Fibroblast of skin of right quadriceps (primary cell): Measurements from ENCODE around the gene ROS1.
A peak's percentile ranks its signal among the peaks of the same experiment; 100 is the strongest.
"Not testable (repeated sequence)": the region's sequence is repeated elsewhere in the genome, so short reads cannot be mapped to it uniquely, and the experiment has no call there.

Source experiments
- DNase-seq: peaks from one replicate; pipeline ENCODE4 v3.0.0-alpha.2; 2013

ROS1 gene

DNA sequence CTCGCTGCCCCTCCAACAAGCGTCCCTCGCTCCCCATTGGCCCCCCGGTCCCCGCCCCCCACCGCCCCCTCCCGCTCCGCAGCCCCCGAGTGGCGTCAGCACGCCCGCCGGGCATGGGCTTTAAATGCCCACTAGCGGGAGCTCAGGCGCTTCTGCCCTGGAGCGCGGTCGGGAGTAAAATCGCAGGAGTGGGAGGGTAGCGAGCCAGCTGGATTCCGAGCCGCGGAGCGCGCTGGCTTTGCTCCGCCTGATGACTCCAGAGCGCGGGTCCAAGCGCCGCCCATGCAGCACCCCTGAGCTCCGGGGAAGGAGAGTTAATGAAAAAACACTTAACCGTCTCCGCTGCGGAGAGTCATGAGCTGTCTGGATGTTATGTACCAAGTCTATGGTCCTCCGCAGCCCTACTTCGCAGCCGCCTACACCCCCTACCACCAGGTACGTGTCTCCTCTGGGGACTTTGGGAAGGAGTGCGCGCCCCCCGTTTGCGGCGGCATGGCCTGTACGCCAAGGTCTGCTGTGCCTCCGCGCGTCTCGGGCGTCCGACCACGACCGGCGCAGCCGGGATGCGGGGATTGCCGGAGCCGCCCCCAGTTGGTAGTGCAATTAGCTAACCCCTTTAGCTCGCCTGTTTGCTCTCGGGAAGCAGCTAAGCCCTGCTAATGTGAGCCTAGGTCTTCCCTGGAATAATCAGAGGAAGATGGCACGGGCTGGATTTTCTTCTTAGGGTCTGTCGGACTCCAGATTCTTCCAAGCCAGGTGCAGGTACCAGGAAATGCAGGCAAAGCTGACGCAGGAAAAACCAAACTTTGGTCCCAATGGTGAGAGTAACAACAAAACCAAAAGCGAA, 160.1 kb downstream of the ROS1 start, which contains the start of gene VGLL2:
Gene VGLL2 (plus strand): TSS at position 149 of the 847 bp plus-strand sequence. CDS start 206 bp downstream, at position 355.
- DNase-seq = peak; percentile 28

DNA sequence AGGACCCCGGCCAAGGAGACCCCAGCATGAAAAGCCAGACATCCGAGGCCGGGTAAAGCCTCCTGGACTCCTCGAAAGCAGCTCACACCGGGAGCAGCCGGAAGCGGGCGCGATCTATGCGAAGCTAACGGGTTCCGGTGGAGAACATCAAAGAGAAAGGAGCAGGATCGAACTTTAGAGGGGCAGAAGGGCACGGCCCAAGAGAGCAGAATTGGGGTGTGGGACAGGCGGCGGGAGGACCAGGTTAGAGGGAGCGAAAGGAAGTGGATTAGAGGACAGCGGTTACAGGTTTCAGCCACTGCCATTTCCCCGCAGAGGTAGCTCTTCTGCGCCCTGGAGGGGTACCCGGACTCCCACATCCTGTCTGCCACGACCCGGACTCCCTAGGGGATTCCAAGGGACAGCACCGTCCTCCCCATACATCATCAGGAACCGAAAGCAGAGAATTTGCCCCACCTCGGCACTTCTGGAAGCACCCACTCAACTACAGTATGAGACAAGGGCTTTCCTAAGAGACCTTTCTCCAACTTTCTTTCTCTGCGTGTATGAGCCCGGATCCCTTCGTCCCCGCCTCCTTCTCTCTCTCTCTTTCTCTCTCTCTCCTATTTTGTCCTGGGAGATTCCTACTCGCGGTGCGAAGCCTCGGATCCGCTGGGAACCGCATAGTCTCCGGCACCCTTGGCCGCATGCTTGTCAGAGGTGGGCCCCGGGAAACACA, 160.9 kb downstream of the ROS1 start:
- DNase-seq = no peak

DNA sequence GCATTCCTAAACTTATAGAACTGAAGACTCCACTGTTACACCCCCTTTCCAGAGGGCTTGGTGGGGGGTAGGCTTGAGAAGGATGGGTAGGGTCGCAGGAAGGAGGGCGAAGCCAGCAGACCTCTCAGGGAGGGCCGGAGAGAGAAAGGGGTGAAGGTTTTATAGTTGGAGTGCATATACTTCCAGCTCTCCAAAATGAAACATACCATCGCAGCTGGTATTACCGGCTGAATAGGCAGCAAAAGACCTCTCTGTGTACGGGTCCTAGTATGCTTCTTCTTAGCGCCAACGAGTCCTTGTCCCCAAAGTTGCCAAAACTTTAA, 161.4 kb downstream of the ROS1 start:
- no peak for DNase-seq

- no peak for DNase-seq
Measured at GRCh38 chr6:117263353-117263927, 162.3 kb downstream of the ROS1 start.

- DNase-seq = no peak
Measured at GRCh38 chr6:117262799-117263198, 162.9 kb downstream of the ROS1 start.

DNA sequence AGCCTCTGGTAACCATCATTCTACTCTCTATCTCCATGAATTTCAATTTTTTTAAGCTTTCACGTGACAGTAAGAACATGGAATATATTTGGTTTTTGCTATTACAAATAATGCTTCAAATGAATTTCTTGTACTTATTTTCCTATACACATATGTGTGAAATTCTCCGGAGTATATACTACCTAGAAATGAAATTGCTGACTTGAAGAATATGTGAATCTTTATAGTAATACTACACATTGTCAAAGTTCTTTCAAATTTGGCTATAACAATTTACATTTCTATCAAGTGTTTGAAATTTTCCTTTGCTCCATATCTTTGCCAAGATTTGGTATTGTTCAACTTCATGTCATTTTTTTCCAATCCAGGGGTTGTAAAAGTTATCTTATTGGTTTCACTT, 172.0 kb downstream of the ROS1 start:
- no peak for DNase-seq

- not testable (repeated sequence) for DNase-seq
Measured at GRCh38 chr6:117244979-117245378, 180.8 kb downstream of the ROS1 start.

DNA sequence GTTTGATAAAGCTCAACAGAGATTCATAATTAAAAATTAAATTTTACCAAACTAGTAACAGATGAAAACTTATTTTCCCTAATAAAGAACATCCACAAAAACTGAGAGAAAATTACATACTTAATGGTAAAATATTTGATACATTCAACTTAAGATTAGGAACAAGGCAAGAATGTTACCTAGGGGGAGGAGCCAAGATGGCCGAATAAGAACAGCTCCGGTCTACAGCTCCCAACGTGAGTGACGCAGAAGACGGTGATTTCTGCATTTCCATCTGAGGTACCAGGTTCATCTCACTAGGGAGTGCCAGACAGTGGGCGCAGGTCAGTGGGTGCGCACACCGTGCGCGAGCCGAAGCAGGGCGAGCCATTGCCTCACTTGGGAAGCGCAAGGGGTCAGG, 181.2 kb downstream of the ROS1 start:
- not testable (repeated sequence) for DNase-seq
